ENCODE results near the gene DUS3L. TPM values are rescaled to one million over a fixed set of nuclear protein-coding genes. Genes with fewer than 3 reads are reported as not detected.

The DUS3L gene
- polyA plus RNA-seq, 1 experiment: 7.8 TPM

- no peak overlapping the region for H3K4me3 ChIP-seq (ENCODE audit: low read depth, low read length)
- ChIA-PET CTCF (interaction anchor here (1.0 to 2.3 kb wide), 3 partner anchors 19 to 29 kb away, joined by 3 to 29 read pairs (median 10); no protein-coding TSS in a partner anchor), POLR2A (interaction anchor here (0.6 kb wide), 1 partner anchor 55 kb away, joined by 5 read pairs; the partner anchor contains the start of genes CATSPERD and LONP1)
- H3K9me3 ChIP-seq (ENCODE audit: control insufficient read depth, insufficient read depth, low read length): no peaks in the 10 kb centered on the region; the same call in 1 of the 2 replicates
- no peak overlapping the region for H3K27ac ChIP-seq (ENCODE audit: low read depth, low read length)
- peaks cover 4% of the 10 kb centered on the region for H3K27me3 ChIP-seq (ENCODE audit: control insufficient read depth, insufficient read depth, low read length)
- no peak for TF ChIP-seq CTCF (IDR thresholded peaks at IDR 0.05; ENCODE audit: low read depth, low read length)
- no peak for DNase-seq (ENCODE audit: low read depth, low spot score)
Observed at GRCh38 chr19:5774921-5775320, 16.0 kb downstream of the DUS3L start.

GRCh38 chr19:5773276-5773675 is 17.7 kb downstream of the DUS3L start:
- Histone ChIP-seq H3K27ac (ENCODE audit: low read depth, low read length) (no peak overlapping the region), H3K9me3 (ENCODE audit: control insufficient read depth, insufficient read depth, low read length) (no peaks in the 10 kb centered on the region; the same call in 1 of the 2 replicates), H3K4me3 (ENCODE audit: low read depth, low read length) (no peak overlapping the region), H3K27me3 (ENCODE audit: control insufficient read depth, insufficient read depth, low read length) (peaks cover 4% of the 10 kb centered on the region)
- POLR2A ChIA-PET: no interaction called here
- no peak for DNase-seq (ENCODE audit: low read depth, low spot score)
- no peak for TF ChIP-seq CTCF (IDR thresholded peaks at IDR 0.05; ENCODE audit: low read depth, low read length)
- CTCF ChIA-PET: interaction anchor here (0.6 to 2.3 kb wide), 6 partner anchors 10 to 274 kb away, joined by 3 to 29 read pairs (median 6); partner anchors contain the start of gene PRR22

GRCh38 chr19:5772416-5772815 is 18.5 kb downstream of the DUS3L start:
- no peak for TF ChIP-seq CTCF (IDR thresholded peaks at IDR 0.05; ENCODE audit: low read depth, low read length)
- no peaks in the 10 kb centered on the region; the same call in 1 of the 2 replicates for H3K9me3 ChIP-seq (ENCODE audit: control insufficient read depth, insufficient read depth, low read length)
- ChIA-PET POLR2A (no interaction called here), CTCF (interaction anchor here (0.7 to 0.9 kb wide), 2 partner anchors 212 to 275 kb away, joined by 3 to 10 read pairs; no protein-coding TSS in a partner anchor)
- no peak overlapping the region for H3K4me3 ChIP-seq (ENCODE audit: low read depth, low read length)
- peaks cover 4% of the 10 kb centered on the region for H3K27me3 ChIP-seq (ENCODE audit: control insufficient read depth, insufficient read depth, low read length)
- no peak overlapping the region for H3K27ac ChIP-seq (ENCODE audit: low read depth, low read length)
- DNase-seq (ENCODE audit: low read depth, low spot score): no peak

- ChIA-PET CTCF (no interaction called here), POLR2A (no interaction called here)
- no peak for TF ChIP-seq CTCF (IDR thresholded peaks at IDR 0.05; ENCODE audit: low read depth, low read length)
- Histone ChIP-seq H3K27ac (ENCODE audit: low read depth, low read length) (no peak overlapping the region), H3K27me3 (ENCODE audit: control insufficient read depth, insufficient read depth, low read length) (no peaks in the 10 kb centered on the region), H3K4me3 (ENCODE audit: low read depth, low read length) (no peak overlapping the region), H3K9me3 (ENCODE audit: control insufficient read depth, insufficient read depth, low read length) (no peaks in the 10 kb centered on the region; the same call in 1 of the 2 replicates)
- DNase-seq (ENCODE audit: low read depth, low spot score): no peak
Observed at GRCh38 chr19:5767949-5768348, 23.0 kb downstream of the DUS3L start.

GRCh38 chr19:5765220-5765619 is 25.7 kb downstream of the DUS3L start:
- Histone ChIP-seq H3K9me3 (ENCODE audit: control insufficient read depth, insufficient read depth, low read length) (no peaks in the 10 kb centered on the region; the same call in 1 of the 2 replicates), H3K4me3 (ENCODE audit: low read depth, low read length) (no peak overlapping the region), H3K27me3 (ENCODE audit: control insufficient read depth, insufficient read depth, low read length) (no peaks in the 10 kb centered on the region), H3K27ac (ENCODE audit: low read depth, low read length) (no peak overlapping the region)
- ChIA-PET POLR2A (no interaction called here), CTCF (no interaction called here)
- no peak for DNase-seq (ENCODE audit: low read depth, low spot score)
- TF ChIP-seq CTCF (IDR thresholded peaks at IDR 0.05; ENCODE audit: low read depth, low read length): no peak
